Neural progenitor cell (in vitro differentiated cells): ENCODE results near the gene EIF2AK3. TPM values are rescaled to one million over a fixed set of nuclear protein-coding genes. Genes with fewer than 3 reads are reported as not detected.

ENCODE experiments used
- DNase-seq: peaks from one replicate; pipeline ENCODE4 v3.0.0-alpha.2; 2016; ENCODE audit warnings: low spot score
- H2AFZ ChIP-seq: fragments of 200-600 bp; sonication (generic); replicated peaks from 2 replicates; pipeline ENCODE4 v1.6.1; 2016; ENCODE audit warnings: antibody characterized with exemption
- H3F3A ChIP-seq: fragments of 200-600 bp; sonication (generic); 2 replicates; pipeline ENCODE4 v1.6.1; 2016; ENCODE audit warnings: antibody characterized with exemption, low read depth
- H3K27ac ChIP-seq: fragments of 200-600 bp; sonication (generic); 2 replicates; pipeline ENCODE4 v1.5.1; 2016; ENCODE audit warnings: mild to moderate bottlenecking
- H3K27me3 ChIP-seq: fragments of 200-600 bp; sonication (generic); 2 replicates; pipeline ENCODE4 v1.6.1; 2016; ENCODE audit warnings: mild to moderate bottlenecking, moderate library complexity
- H3K36me3 ChIP-seq: fragments of 200-600 bp; sonication (generic); 2 replicates; pipeline ENCODE4 v1.5.1; 2016
- H3K4me1 ChIP-seq: fragments of 200-600 bp; sonication (generic); 2 replicates; pipeline ENCODE4 v1.6.1; 2016; ENCODE audit warnings: mixed run types
- H3K4me2 ChIP-seq: fragments of 200-600 bp; sonication (generic); 2 replicates; pipeline ENCODE4 v1.6.1; 2016
- H3K4me3 ChIP-seq: fragments of 200-600 bp; sonication (generic); 2 replicates; pipeline ENCODE4 v1.5.1; 2016
- H3K79me2 ChIP-seq: fragments of 200-600 bp; sonication (generic); 2 replicates; pipeline ENCODE4 v1.6.1; 2016; ENCODE audit warnings: low read depth
- H3K9ac ChIP-seq: fragments of 200-600 bp; sonication (generic); 2 replicates; pipeline ENCODE4 v1.6.1; 2016
- H3K9me3 ChIP-seq: fragments of 200-600 bp; sonication (generic); 2 replicates; pipeline ENCODE4 v1.5.1; 2016; ENCODE audit warnings: low read depth
- H4K20me1 ChIP-seq: fragments of 200-600 bp; sonication (generic); 2 replicates; pipeline ENCODE4 v1.6.1; 2016; ENCODE audit warnings: low read depth
- H3K27ac Mint-ChIP-seq: 3 replicates; pipeline ENCODE4 v1.8.0; 2021; ENCODE audit warnings: mixed read lengths
- H3K27me3 Mint-ChIP-seq: 2 replicates; pipeline ENCODE4 v1.8.0; 2022; ENCODE audit warnings: low read depth, mild to moderate bottlenecking, inconsistent platforms, moderate library complexity, mixed read lengths; ENCODE audit not compliant: insufficient read depth
- H3K36me3 Mint-ChIP-seq: 3 replicates; pipeline ENCODE4 v1.8.0; 2021; ENCODE audit warnings: mixed read lengths
- H3K4me1 Mint-ChIP-seq: 3 replicates; pipeline ENCODE4 v1.8.0; 2021; ENCODE audit warnings: mixed read lengths
- H3K4me3 Mint-ChIP-seq: 3 replicates; pipeline ENCODE4 v1.8.0; 2021; ENCODE audit warnings: mild to moderate bottlenecking, moderate library complexity, mixed read lengths
- H3K9me3 Mint-ChIP-seq: 3 replicates; pipeline ENCODE4 v1.8.0; 2020; ENCODE audit warnings: mixed read lengths
- EZH2 ChIP-seq: fragments of 200-600 bp; sonication (generic); IDR thresholded peaks from 2 replicates; pipeline ENCODE4 v1.6.1; 2017; ENCODE audit warnings: antibody characterized with exemption, mild to moderate bottlenecking, moderate library complexity
- EZH2phosphoT487 ChIP-seq: fragments of 200-600 bp; sonication (generic); IDR thresholded peaks from 2 replicates; pipeline ENCODE4 v1.6.1; 2017; ENCODE audit warnings: antibody characterized with exemption
- total RNA-seq: library from RNA; depleted of rRNA; stranded (reverse); fragments of >200 nt; gene quantifications from 2 replicates; pipeline ENCODE4 v1.2.3, GENCODE V29; 2015; ENCODE audit warnings: low replicate concordance
- TF ChIP-seq, protein P1 (sequence below): fragments of 200-600 bp; sonication (generic); IDR thresholded peaks from 2 replicates; pipeline ENCODE4 v1.5.1; 2017; ENCODE audit warnings: antibody characterized with exemption, mild to moderate bottlenecking

Gene EIF2AK3
- total RNA-seq, 1 donor from 2014 or later = 21.6 TPM

DNA sequence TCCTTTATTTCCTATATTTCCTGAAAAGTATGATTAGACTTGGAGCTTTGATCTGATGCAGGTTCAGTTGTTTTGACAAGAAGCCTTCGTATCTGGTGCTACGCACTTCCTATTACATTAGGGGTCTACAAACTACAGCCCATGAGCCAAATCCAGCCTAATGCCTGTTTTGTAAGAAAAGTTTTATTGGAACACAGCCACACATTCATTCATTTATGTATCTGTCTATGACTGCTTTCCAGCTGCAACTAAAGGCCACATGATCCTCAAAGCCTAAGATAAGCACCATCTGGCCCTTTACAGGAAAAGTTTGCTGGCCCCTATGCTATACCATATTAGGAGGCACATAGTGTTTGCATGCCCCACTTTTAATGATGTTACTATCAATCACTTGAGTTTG lies 26.0 kb downstream of the EIF2AK3 start:
- TF ChIP-seq, protein P1, sequence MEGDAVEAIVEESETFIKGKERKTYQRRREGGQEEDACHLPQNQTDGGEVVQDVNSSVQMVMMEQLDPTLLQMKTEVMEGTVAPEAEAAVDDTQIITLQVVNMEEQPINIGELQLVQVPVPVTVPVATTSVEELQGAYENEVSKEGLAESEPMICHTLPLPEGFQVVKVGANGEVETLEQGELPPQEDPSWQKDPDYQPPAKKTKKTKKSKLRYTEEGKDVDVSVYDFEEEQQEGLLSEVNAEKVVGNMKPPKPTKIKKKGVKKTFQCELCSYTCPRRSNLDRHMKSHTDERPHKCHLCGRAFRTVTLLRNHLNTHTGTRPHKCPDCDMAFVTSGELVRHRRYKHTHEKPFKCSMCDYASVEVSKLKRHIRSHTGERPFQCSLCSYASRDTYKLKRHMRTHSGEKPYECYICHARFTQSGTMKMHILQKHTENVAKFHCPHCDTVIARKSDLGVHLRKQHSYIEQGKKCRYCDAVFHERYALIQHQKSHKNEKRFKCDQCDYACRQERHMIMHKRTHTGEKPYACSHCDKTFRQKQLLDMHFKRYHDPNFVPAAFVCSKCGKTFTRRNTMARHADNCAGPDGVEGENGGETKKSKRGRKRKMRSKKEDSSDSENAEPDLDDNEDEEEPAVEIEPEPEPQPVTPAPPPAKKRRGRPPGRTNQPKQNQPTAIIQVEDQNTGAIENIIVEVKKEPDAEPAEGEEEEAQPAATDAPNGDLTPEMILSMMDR = no peak
- TF ChIP-seq EZH2 (no peak), EZH2phosphoT487 (no peak)

DNA sequence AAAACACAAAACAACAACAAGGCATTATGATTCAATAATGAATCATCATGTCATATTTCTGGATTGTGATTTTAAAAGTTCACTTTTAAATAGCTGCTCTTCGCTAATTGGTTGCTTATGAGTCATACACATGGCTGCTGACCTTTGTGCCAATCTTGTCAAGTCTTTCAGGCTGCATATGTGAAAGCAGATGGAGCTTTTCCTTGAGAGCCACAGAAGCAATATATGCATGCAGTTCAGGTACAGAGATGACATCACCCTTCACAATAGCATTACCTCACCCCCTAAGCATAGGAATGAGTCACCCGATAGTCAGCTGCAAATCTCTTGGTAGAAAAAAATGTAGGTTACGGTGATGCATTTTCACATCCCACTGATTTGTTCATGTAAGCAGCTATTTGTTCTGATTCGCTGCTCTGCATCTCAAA lies 27.2 kb downstream of the EIF2AK3 start:
- Histone ChIP-seq H3F3A (peaks cover 22% of the 10 kb centered on the region), H3K79me2 (no peaks in the 10 kb centered on the region), H3K36me3 (no peaks in the 10 kb centered on the region), H3K4me3 (no peak overlapping the region), H3K4me1 (peaks cover 51% of the 10 kb centered on the region), H3K4me2 (no peak overlapping the region), H4K20me1 (peaks cover 24% of the 10 kb centered on the region), H3K9ac (no peak overlapping the region), H2AFZ (no peak overlapping the region), H3K27me3 (no peaks in the 10 kb centered on the region), H3K27ac (no peak overlapping the region), H3K9me3 (no peaks in the 10 kb centered on the region)
- Mint-ChIP-seq H3K27ac (no peak overlapping the region), H3K4me3 (no peak overlapping the region), H3K27me3 (peaks cover 5% of the 10 kb centered on the region), H3K36me3 (peaks cover 4% of the 10 kb centered on the region), H3K4me1 (peaks cover 29% of the 10 kb centered on the region), H3K9me3 (no peaks in the 10 kb centered on the region)
- TF ChIP-seq EZH2phosphoT487 (no peak), EZH2 (no peak)
- TF ChIP-seq, protein P1 = no peak
- peak; percentile 40 for DNase-seq

More for the DNA sequence above, 26.0 kb downstream of the EIF2AK3 start:
- no peaks in the 10 kb centered on the region for H3K79me2 ChIP-seq
- no peak overlapping the region for H2AFZ ChIP-seq
- no peak overlapping the region for H3K27ac Mint-ChIP-seq
- DNase-seq = no peak
- H3K9me3 ChIP-seq = no peaks in the 10 kb centered on the region
- no peak overlapping the region for H3K4me3 ChIP-seq
- no peaks in the 10 kb centered on the region for H3K36me3 Mint-ChIP-seq
- H3K4me1 Mint-ChIP-seq = peaks cover 27% of the 10 kb centered on the region
- peaks cover 15% of the 10 kb centered on the region for H3F3A ChIP-seq
- H3K9me3 Mint-ChIP-seq = no peaks in the 10 kb centered on the region
- no peak overlapping the region for H3K9ac ChIP-seq
- H3K36me3 ChIP-seq = no peaks in the 10 kb centered on the region
- peaks cover 45% of the 10 kb centered on the region for H3K4me1 ChIP-seq
- H3K27me3 ChIP-seq = no peaks in the 10 kb centered on the region
- H3K27me3 Mint-ChIP-seq = peaks cover 7% of the 10 kb centered on the region
- H3K4me3 Mint-ChIP-seq = no peak overlapping the region
- H3K27ac ChIP-seq = no peak overlapping the region
- no peak overlapping the region for H3K4me2 ChIP-seq
- H4K20me1 ChIP-seq = peaks cover 18% of the 10 kb centered on the region

DNA sequence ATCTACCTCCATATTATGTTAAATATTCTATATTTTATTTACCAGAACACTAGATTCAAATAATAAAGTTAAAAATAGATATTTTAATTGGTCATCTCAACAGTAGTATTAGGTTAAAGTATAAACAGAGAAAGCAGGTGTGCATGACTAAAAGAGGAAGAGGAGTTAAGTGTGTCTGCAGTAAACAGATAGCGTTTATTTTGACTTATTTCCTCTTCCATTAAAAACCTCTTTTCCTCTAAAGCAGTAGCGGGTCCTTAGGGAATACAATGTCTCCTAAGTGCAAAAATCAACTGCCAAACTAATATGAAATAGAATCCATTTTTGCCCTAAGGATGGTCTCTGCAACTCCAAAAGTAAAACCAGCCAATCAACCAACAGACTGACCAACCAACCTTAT lies 27.7 kb downstream of the EIF2AK3 start:
- Histone ChIP-seq H3K79me2 (no peaks in the 10 kb centered on the region), H3K9me3 (no peaks in the 10 kb centered on the region), H3K27me3 (no peaks in the 10 kb centered on the region), H3F3A (peaks cover 22% of the 10 kb centered on the region), H4K20me1 (peaks cover 24% of the 10 kb centered on the region), H3K27ac (no peak overlapping the region), H3K4me2 (no peak overlapping the region), H3K9ac (no peak overlapping the region), H3K36me3 (no peaks in the 10 kb centered on the region), H3K4me3 (no peak overlapping the region), H2AFZ (no peak overlapping the region), H3K4me1 (peaks cover 51% of the 10 kb centered on the region)
- Mint-ChIP-seq H3K9me3 (no peaks in the 10 kb centered on the region), H3K36me3 (peaks cover 4% of the 10 kb centered on the region), H3K27me3 (peaks cover 5% of the 10 kb centered on the region), H3K4me1 (peaks cover 29% of the 10 kb centered on the region), H3K27ac (no peak overlapping the region), H3K4me3 (no peak overlapping the region)
- TF ChIP-seq, protein P1 = no peak
- TF ChIP-seq EZH2 (no peak), EZH2phosphoT487 (no peak)
- DNase-seq = no peak
